SU-DHL-6 (cell line): ENCODE measurements around the gene STRA6.

Source experiments
- EZH2phosphoT487 ChIP-seq: fragments of 200-600 bp; sonication (generic), shearing (Covaris generic); conservative IDR thresholded peaks from 2 replicates; pipeline ENCODE4 v1.6.1; 2018; ENCODE audit warnings: mild to moderate bottlenecking, antibody characterized with exemption, low read length, moderate library complexity, mixed read lengths
- TF ChIP-seq, protein P1 (sequence below): fragments of 200-600 bp; sonication (generic); IDR thresholded peaks from one replicate; pipeline ENCODE4 v1.5.1; 2017; ENCODE audit warnings: antibody characterized with exemption, mild to moderate bottlenecking, low read length, moderate library complexity; ENCODE audit not compliant: insufficient read depth, poor library complexity, severe bottlenecking

DNA sequence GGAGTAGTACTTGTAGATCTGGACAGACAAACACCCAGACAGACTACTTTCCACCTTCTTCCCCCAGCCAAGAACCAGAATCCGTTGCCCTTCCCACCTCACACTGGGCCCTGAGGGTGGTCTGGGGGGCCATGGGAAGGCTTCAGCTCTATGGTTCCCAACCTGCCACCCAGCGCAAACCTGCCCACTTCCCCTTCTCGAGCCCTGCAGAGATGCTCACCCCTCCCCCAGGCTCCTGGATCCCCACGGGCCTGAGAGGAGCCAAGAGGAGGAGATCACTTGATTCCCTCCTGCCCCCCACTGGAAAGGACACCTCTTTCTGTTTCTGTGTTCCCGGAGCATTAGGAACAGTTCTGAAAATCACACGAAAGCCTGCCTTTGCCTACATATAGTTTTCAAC lies 8.7 kb downstream of the STRA6 start:
- TF ChIP-seq, protein P1, sequence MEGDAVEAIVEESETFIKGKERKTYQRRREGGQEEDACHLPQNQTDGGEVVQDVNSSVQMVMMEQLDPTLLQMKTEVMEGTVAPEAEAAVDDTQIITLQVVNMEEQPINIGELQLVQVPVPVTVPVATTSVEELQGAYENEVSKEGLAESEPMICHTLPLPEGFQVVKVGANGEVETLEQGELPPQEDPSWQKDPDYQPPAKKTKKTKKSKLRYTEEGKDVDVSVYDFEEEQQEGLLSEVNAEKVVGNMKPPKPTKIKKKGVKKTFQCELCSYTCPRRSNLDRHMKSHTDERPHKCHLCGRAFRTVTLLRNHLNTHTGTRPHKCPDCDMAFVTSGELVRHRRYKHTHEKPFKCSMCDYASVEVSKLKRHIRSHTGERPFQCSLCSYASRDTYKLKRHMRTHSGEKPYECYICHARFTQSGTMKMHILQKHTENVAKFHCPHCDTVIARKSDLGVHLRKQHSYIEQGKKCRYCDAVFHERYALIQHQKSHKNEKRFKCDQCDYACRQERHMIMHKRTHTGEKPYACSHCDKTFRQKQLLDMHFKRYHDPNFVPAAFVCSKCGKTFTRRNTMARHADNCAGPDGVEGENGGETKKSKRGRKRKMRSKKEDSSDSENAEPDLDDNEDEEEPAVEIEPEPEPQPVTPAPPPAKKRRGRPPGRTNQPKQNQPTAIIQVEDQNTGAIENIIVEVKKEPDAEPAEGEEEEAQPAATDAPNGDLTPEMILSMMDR = no peak
- no peak for TF ChIP-seq EZH2phosphoT487
